Measurements from ENCODE around the gene SSR3. TPM values are rescaled to one million over a fixed set of nuclear protein-coding genes. Genes with fewer than 3 reads are reported as not detected.
"Not testable (repeated sequence)": the region's sequence is repeated elsewhere in the genome, so short reads cannot be mapped to it uniquely, and the experiment has no call there.

The SSR3 gene
- total RNA-seq, 1 experiment from 2014 or later = 95.1 TPM

- no peak for DNase-seq (ENCODE audit: low spot score)
Measured at GRCh38 chr3:156576051-156576450, 21.1 kb upstream of the SSR3 start.

- no peak for DNase-seq (ENCODE audit: low spot score)
Measured at GRCh38 chr3:156575641-156576040, 20.7 kb upstream of the SSR3 start.

- not testable (repeated sequence) for DNase-seq (ENCODE audit: low spot score)
Measured at GRCh38 chr3:156569881-156570280, 15.0 kb upstream of the SSR3 start.

- not testable (repeated sequence) for DNase-seq (ENCODE audit: low spot score)
Measured at GRCh38 chr3:156569016-156569415, 14.1 kb upstream of the SSR3 start.

GRCh38 chr3:156563900-156564682 lies 9.2 kb upstream of the SSR3 start:
- no peak for DNase-seq (ENCODE audit: low spot score)

GRCh38 chr3:156562486-156562885 lies 7.6 kb upstream of the SSR3 start:
- not testable (repeated sequence) for DNase-seq (ENCODE audit: low spot score)

- no peak for DNase-seq (ENCODE audit: low spot score)
Measured at GRCh38 chr3:156561533-156561932, 6.6 kb upstream of the SSR3 start.

GRCh38 chr3:156559321-156559720 lies 4.4 kb upstream of the SSR3 start:
- no peak for DNase-seq (ENCODE audit: low spot score)

- no peak for DNase-seq (ENCODE audit: low spot score)
Measured at GRCh38 chr3:156558389-156558788, 3.5 kb upstream of the SSR3 start.

GRCh38 chr3:156554515-156554841 lies 439 bp downstream of the SSR3 start:
- no peak for DNase-seq (ENCODE audit: low spot score)

GRCh38 chr3:156553705-156554356 lies 1.1 kb downstream of the SSR3 start:
- DNase-seq (ENCODE audit: low spot score) = peak; percentile 32

- no peak for DNase-seq (ENCODE audit: low spot score)
Measured at GRCh38 chr3:156552973-156553372, 1.9 kb downstream of the SSR3 start.

GRCh38 chr3:156551746-156552145 lies 3.2 kb downstream of the SSR3 start:
- DNase-seq (ENCODE audit: low spot score) = no peak

- no peak for DNase-seq (ENCODE audit: low spot score)
Measured at GRCh38 chr3:156551261-156551660, 3.7 kb downstream of the SSR3 start.

- DNase-seq (ENCODE audit: low spot score) = no peak
Measured at GRCh38 chr3:156548902-156549301, 6.0 kb downstream of the SSR3 start.

GRCh38 chr3:156548041-156548687 lies 6.8 kb downstream of the SSR3 start:
- DNase-seq (ENCODE audit: low spot score) = no peak

GRCh38 chr3:156547637-156548036 lies 7.3 kb downstream of the SSR3 start:
- no peak for DNase-seq (ENCODE audit: low spot score)

- no peak for DNase-seq (ENCODE audit: low spot score)
Measured at GRCh38 chr3:156543043-156543555, 11.8 kb downstream of the SSR3 start.

- DNase-seq (ENCODE audit: low spot score) = no peak
Measured at GRCh38 chr3:156542101-156543042, 12.5 kb downstream of the SSR3 start.

- DNase-seq (ENCODE audit: low spot score) = no peak
Measured at GRCh38 chr3:156539802-156540201, 15.1 kb downstream of the SSR3 start.

GRCh38 chr3:156539051-156539450 lies 15.9 kb downstream of the SSR3 start:
- DNase-seq (ENCODE audit: low spot score) = no peak
